Right atrium auricular region (tissue), 2 donors: ENCODE measurements around the gene TTI1. TPM values are rescaled to one million over a fixed set of nuclear protein-coding genes. Genes with fewer than 3 reads are reported as not detected.

Experiments used
- DNase-seq: peaks from one replicate; pipeline ENCODE4 v3.0.0-alpha.2; 2019; ENCODE audit warnings: low spot score
- H3K27ac ChIP-seq, 2 donors: fragments of 200-600 bp; sonication (generic); 1 replicate in 1 of 2; 2 replicates in 1 of 2; pipeline ENCODE4 v1.5.1; 2016 to 2019
- H3K27me3 ChIP-seq, 2 donors: fragments of 200-600 bp; sonication (generic); one replicate each; pipeline versions ENCODE4 v1.5.1 to v1.6.0; 2017 to 2019
- H3K36me3 ChIP-seq: fragments of 200-600 bp; sonication (generic); one replicate; pipeline ENCODE4 v1.5.1; 2016
- H3K4me1 ChIP-seq, 2 donors: fragments of 200-600 bp; sonication (generic); one replicate each; pipeline versions ENCODE4 v1.5.1 to v1.6.0; 2017 to 2019
- H3K4me3 ChIP-seq, 2 donors: fragments of 200-600 bp; sonication (generic); 1 replicate in 1 of 2; 2 replicates in 1 of 2; pipeline ENCODE4 v1.5.1; 2017 to 2019; ENCODE audit warnings: mild to moderate bottlenecking in 1 of 2, moderate library complexity in 1 of 2
- H3K9me3 ChIP-seq, 2 donors: fragments of 200-600 bp; sonication (generic); one replicate each; pipeline ENCODE4 v1.5.1; 2019
- CTCF ChIP-seq, 2 donors: fragments of 200-600 bp; sonication (generic); IDR thresholded peaks; one replicate each; pipeline ENCODE4 v1.5.1; 2019; ENCODE audit warnings: antibody characterized with exemption in 2 of 2
- total RNA-seq, 2 donors: library from RNA; depleted of rRNA; stranded (reverse); fragments of >200 nt; gene quantifications; one replicate each; pipeline ENCODE4 v1.1.0, GENCODE V29; 2016

Gene TTI1
- total RNA-seq, 2 donors from 2014 or later: 10.8 to 11.5 TPM

GRCh38 chr20:38076548-38076947 is 43.3 kb upstream of the TTI1 start:
- H3K4me1 ChIP-seq: peaks cover 0 to 52% of the 10 kb centered on the region in 2 donors
- no peaks in the 10 kb centered on the region for H3K27me3 ChIP-seq
- peaks cover 20% of the 10 kb centered on the region for H3K36me3 ChIP-seq
- no peak for DNase-seq
- no peaks in the 10 kb centered on the region for H3K9me3 ChIP-seq
- H3K27ac ChIP-seq: peak overlapping the region; percentile 81 to 90
- no peak overlapping the region for H3K4me3 ChIP-seq
- TF ChIP-seq CTCF (IDR thresholded peaks at IDR 0.05): no peak

- Histone ChIP-seq H3K27me3 (no peaks in the 10 kb centered on the region), H3K4me3 (no peak overlapping the region), H3K9me3 (no peaks in the 10 kb centered on the region), H3K4me1 (peaks cover 0 to 52% of the 10 kb centered on the region in 2 donors), H3K27ac (peak overlapping the region; percentile 81 to 90), H3K36me3 (peaks cover 30% of the 10 kb centered on the region)
- DNase-seq: no peak
- no peak for TF ChIP-seq CTCF (IDR thresholded peaks at IDR 0.05)
Measured at GRCh38 chr20:38075161-38075998, 42.1 kb upstream of the TTI1 start.

- H3K36me3 ChIP-seq: peaks cover 36% of the 10 kb centered on the region
- peak; percentile 70 to 84 for TF ChIP-seq CTCF (IDR thresholded peaks at IDR 0.05)
- DNase-seq: peak; percentile 71
- H3K9me3 ChIP-seq: no peaks in the 10 kb centered on the region
- H3K4me3 ChIP-seq: no peak overlapping the region
- H3K27me3 ChIP-seq: no peaks in the 10 kb centered on the region
- H3K4me1 ChIP-seq: peaks cover 0 to 51% of the 10 kb centered on the region in 2 donors
- peak overlapping the region; percentile 81 to 90 for H3K27ac ChIP-seq
Measured at GRCh38 chr20:38073307-38074071, 40.2 kb upstream of the TTI1 start.

- no peak overlapping the region for H3K4me3 ChIP-seq
- peak overlapping the region; percentile 81 to 90 for H3K27ac ChIP-seq
- DNase-seq: no peak
- TF ChIP-seq CTCF (IDR thresholded peaks at IDR 0.05): no peak
- no peaks in the 10 kb centered on the region for H3K27me3 ChIP-seq
- peaks cover 42% of the 10 kb centered on the region for H3K36me3 ChIP-seq
- H3K9me3 ChIP-seq: no peaks in the 10 kb centered on the region
- H3K4me1 ChIP-seq: peaks cover 0 to 45% of the 10 kb centered on the region in 2 donors
Measured at GRCh38 chr20:38072898-38073297, 39.6 kb upstream of the TTI1 start.

- peaks cover 73% of the 10 kb centered on the region for H3K36me3 ChIP-seq
- no peaks in the 10 kb centered on the region for H3K27me3 ChIP-seq
Measured at GRCh38 chr20:38067717-38068365, 34.6 kb upstream of the TTI1 start.

More at GRCh38 chr20:38067717-38068365, 34.6 kb upstream of the TTI1 start:
- TF ChIP-seq CTCF (IDR thresholded peaks at IDR 0.05): no peak
- peaks cover 0 to 34% of the 10 kb centered on the region in 2 donors for H3K4me1 ChIP-seq
- no peaks in the 10 kb centered on the region for H3K9me3 ChIP-seq
- H3K4me3 ChIP-seq: no peak overlapping the region
- H3K27ac ChIP-seq: peak overlapping the region; percentile 67 to 75
- DNase-seq: no peak
